HG03175 (cell line): Measurements from ENCODE around the gene ARTN.

Experiments
- ATAC-seq: cut with Tn5 transposase; IDR thresholded peaks from one replicate; pipeline ENCODE4 v1.9.1; 2021; ENCODE audit warnings: mild to moderate bottlenecking, moderate library complexity; ENCODE audit not compliant: unreplicated experiment

Gene ARTN

DNA sequence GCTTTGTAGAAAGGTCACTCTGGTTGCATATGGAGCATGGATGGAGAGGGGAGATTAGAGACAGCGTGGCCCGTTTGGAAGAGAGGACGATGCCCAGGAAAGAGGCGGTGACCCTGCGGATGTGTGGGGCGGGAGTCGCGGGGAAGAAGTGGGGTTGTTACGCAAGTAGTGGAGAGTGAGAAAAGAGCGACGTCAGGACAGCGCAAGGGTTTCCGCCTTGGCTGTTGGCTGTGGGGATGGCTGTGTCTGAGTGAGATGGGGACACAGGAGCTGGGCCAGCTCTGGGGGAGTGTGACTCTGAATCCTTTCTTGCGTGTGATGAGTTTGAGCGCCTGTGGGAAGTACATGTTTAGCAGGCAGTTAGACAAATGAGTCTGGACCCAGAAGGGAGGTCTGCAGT is 49.2 kb downstream of the ARTN start:
- no peak for ATAC-seq

- no peak for ATAC-seq
Measured at GRCh38 chr1:43983253-43983899, 49.8 kb downstream of the ARTN start.

GRCh38 chr1:43984855-43985254 is 51.3 kb downstream of the ARTN start:
- no peak for ATAC-seq

DNA sequence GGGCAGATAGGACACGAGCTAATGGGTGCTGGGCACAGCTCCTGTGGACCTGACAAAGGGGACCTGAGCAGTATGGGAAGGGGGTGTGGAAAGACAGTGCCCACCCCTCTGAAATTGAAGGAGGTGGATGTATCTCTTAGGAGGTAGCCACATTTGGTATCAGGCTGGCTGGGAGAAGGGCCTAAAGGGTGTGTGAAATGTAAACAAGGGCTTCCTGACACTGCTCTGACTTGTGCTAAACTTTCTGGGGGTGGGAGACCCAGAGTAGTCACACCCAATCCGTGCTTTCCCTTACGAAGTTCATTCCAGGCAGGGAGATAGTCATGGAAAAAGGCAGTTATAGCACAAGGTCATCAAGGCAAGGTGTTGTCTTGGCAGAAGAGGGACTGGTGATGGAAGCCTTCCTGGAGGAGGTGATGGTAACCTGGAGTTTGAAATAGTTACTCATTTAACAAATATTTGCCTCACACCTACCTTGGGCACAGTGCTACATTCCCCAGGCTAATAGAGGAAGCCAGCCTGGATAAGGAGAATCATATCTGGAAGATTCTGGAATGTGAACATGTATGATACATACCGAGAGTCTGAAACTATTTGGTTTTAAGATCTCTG is 52.5 kb downstream of the ARTN start:
- ATAC-seq, result no peak

GRCh38 chr1:43986712-43987111 is 53.1 kb downstream of the ARTN start:
- ATAC-seq, result no peak
